ENCODE data around the gene POU4F1.

DNA sequence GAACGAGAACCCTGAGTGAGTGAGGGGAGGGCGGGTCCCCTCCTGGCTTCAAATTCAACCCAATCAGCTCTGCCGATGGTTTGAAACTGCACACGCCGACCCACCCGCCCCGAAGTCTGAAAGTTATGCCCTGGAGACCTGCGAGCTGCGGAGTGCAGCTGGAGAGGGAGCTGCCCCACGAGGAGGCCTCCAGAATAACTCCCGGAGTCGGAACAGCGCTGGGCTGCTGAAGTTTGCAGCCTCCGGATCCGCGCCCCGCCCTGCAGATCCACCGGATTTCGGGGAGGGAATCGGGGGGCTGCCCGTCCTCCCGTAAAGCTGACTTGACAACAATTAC is 7.0 kb downstream of the POU4F1 start:
- TF ChIP-seq, protein P1, sequence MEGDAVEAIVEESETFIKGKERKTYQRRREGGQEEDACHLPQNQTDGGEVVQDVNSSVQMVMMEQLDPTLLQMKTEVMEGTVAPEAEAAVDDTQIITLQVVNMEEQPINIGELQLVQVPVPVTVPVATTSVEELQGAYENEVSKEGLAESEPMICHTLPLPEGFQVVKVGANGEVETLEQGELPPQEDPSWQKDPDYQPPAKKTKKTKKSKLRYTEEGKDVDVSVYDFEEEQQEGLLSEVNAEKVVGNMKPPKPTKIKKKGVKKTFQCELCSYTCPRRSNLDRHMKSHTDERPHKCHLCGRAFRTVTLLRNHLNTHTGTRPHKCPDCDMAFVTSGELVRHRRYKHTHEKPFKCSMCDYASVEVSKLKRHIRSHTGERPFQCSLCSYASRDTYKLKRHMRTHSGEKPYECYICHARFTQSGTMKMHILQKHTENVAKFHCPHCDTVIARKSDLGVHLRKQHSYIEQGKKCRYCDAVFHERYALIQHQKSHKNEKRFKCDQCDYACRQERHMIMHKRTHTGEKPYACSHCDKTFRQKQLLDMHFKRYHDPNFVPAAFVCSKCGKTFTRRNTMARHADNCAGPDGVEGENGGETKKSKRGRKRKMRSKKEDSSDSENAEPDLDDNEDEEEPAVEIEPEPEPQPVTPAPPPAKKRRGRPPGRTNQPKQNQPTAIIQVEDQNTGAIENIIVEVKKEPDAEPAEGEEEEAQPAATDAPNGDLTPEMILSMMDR (IDR thresholded peaks at IDR 0.05) = no peak
- TF ChIP-seq POLR2A (IDR thresholded peaks at IDR 0.05) = no peak

Measured in Peyer's patch (tissue), 4 donors.